HG02943 (cell line): ENCODE data around the gene ARG2.
"Not testable (repeated sequence)": the region's sequence is repeated elsewhere in the genome, so short reads cannot be mapped to it uniquely, and the experiment has no call there.

ENCODE experiments used
- ATAC-seq: cut with Tn5 transposase; IDR thresholded peaks from one replicate; pipeline ENCODE4 v1.9.1; 2021; ENCODE audit warnings: mild to moderate bottlenecking, low read depth, moderate library complexity; ENCODE audit not compliant: unreplicated experiment

The ARG2 gene

DNA sequence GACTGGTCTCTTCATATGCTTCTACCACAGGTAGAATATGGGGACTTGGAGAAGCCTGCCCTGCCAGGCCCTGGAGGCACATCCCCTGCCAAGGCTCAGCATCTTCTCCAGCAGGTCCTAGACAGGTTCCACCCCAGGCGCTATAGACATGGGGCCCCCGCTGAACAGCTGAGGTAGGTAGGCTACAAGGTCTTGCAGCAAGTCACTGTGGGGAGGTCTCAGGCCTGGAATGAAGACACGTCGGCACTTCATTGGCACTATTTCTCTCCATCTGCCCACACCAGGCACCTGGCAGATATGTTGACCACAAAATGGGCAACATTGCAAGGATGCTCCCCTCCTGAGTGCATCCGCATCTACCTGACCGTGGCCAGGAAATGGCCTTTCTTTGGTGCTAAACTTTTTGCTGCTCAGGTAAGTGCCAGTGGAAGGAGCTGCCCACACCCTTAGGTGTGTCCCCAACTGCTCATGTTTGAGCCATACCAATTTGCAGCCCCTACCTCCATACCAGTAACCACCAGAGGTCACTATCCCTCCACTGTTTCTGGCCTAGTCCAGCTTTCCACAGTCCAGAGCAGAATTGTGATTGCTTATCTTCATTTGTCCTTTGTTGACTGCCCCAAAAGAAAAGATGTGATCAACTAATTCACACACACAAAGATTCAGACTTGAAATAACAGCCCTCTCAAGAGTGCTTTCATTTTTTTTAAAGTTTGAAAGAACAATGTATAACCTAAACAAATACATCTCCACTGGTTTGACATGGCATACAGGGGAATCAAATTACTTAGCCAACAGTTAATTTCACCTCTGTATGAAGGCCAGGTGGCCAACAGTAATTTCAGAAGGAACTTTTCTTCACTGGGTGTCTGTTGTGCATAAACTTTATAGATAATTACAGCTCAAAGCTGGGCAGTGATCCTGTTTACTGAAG is 35.7 kb upstream of the ARG2 start:
- no peak for ATAC-seq

DNA sequence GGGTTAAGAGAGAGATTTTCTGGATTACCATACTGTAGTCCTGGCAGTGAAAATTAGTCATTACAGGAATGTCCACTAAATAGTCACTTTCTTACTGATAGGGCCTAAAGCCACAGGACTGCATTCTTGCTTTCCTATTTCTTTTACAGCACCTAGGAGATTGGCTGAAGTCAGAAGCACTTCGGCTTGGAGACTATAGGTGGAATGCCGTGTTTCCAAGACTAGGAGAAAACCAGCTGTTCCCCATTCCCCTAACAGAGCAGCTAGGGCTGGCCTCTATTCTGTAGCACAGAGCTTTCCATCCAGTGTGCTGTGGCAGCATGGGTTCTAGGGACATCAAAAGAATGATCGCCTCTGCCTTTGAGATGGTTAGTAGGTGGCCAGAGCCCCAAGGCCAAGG is 34.7 kb upstream of the ARG2 start:
- ATAC-seq = no peak

DNA sequence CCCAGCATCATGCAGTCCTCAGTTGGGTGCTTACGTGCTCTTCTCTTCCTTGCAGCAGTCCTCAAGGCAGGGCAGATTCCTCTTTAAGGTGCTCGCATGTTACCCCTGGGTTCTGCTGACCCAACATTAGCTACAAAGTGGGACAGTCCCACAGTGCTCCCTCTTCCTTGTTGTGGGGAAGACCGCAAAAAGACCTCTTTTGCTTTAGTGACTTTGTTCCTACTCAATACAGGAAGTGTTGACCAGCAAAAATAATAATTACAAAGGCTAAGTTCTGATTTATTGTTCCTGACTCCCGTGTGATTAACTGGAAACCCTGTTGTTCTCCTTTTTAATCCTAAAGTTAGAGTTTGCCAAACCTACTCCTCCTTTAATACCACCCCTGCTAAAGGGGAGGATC is 33.4 kb upstream of the ARG2 start:
- ATAC-seq = no peak

DNA sequence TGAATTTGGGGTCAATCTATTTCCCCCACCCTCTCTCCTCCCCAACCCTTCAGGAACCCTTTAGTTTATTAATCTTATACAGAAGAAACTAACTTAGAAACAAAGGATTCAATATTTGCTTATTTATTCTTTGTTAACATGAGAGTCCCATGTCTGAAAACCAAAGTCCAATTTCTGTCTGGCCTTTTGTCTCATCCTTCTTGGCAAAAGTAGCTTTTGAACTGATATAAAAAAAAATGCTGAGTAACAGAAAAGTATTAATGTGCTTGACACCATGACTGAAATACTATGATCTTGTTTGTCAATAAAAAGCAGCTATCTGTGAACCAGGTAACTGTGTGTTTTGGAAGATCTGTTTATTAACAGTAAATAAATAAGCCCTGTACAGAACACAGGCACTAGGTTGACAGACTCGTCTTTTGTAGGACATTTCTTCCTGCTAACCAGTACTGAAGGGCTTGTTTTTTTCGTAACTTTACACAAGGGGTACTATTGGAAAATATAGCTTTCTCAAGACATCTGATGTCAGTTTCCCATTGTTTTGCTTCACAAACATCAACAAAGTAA is 30.4 kb upstream of the ARG2 start:
- no peak for ATAC-seq

DNA sequence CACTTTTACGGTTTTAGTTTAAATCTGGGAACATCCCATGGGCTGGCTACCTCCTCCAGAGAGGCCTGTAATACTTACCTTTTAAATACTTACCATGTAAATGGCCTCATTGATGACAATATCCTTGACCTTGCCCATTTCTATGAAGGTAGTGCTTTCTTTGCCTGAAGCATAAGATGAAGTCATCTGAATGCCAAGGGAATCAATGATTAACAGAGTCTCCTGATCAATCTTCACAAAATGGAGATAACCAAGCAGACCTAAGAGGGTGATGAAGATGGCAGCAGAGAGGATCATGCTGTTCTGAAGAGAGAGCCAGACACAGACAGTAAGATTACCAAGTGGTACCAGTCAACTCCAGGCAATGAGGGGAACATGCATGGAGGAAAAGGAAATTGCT is 26.1 kb upstream of the ARG2 start:
- ATAC-seq = not testable (repeated sequence)

DNA sequence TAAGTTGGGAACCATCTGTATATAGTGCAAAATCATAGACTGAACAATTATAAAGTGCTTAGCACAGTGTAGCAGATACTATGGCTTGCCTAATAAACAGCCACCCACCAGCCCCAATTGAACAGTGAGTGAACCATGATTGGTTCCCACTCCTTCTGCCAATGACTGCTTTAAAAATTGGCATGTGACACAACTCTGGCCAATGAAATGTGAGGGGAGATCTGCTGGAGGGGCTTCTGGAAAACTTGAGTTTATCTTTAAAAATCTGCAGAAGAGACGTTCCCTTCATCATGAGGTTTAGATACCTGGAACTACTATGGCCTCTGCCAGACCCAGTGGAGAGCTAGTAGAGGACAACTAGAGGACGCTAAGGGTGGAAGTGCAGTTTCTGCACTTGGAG is 24.3 kb upstream of the ARG2 start:
- no peak for ATAC-seq

DNA sequence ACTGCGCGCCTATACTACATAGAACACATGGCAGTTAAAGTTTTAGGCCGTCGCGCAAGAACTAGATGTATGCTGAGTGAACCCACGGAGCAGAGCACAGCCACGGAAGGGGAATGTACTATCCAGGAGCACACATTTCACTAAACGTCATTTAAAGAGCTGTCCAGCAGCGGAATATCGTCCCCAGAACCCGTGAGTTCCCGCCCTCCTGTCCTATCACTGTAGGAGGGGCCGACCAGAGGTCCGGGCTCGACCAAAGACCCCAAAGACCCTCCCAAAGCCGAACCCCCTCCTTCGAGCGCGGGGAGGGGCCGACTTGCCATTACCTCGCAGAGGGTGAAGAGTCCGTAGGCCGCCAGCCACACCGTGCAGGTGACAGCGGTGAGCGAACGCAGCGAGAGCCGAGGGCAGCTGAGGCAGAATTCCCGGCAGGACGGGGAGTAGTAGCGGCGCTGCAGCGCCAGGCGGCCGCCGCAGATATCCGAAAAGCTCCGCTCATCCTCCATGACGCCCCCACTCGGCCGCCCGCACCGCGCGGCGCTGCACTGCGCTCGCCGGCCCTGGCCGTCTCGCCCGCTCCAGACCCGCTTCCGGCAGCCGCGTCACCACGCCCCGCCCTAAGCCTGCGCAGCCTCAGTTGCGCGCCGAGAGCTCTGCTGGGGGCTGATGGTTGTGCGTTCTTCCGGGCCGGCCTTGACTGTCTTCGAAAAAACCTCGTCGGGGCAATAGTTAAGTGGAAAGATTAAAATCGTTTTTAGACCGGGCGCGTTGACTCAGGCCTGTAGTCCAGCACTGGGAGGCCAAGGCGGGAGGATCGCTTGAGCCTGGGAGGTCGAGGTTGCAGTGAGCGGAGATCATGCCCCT is 19.8 kb upstream of the ARG2 start, which contains the start of gene PIGH:
PIGH (minus strand) TSS at position 571 of the 864 bp plus-strand sequence; CDS start at position 506, 65 bp downstream.
- peak; percentile 93 for ATAC-seq

DNA sequence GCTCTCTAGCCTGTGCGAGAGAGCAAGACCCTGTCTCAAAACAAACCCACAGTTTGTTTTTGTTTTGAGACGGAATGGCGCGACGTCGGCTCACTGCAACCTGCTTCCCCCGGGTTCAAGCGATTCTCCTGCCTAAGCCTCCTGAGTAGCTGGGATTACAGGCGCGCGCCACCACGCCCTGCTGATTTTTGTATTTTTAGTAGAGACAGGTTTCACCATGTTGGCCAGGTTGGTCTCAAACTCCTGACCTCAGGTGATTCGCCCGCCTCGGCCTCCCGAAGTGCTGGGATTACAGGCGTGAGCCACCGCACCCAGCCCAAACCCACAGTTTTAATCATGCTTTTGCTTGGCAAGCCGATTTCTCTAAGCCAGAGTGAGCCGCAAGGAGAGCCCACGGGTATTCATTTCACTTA is 19.2 kb upstream of the ARG2 start:
- not testable (repeated sequence) for ATAC-seq

DNA sequence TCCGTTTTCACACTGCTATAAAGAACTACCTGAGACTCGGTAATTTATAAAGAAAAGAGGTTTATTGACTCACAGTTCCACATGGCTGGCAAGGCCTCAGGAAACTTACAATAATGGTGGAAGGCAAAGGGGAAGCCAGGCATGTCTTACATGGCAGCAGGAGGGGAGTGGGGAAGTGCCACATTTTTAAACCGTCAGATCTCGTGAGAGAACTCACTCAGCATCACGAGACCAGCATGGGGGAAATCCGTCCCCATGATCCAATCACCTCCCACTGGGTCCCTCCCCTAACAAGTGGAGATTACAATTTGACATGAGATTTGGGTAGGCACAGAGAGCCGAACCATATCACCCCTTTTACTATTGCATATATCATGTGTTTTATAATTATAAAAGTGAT is 17.6 kb upstream of the ARG2 start:
- no peak for ATAC-seq

DNA sequence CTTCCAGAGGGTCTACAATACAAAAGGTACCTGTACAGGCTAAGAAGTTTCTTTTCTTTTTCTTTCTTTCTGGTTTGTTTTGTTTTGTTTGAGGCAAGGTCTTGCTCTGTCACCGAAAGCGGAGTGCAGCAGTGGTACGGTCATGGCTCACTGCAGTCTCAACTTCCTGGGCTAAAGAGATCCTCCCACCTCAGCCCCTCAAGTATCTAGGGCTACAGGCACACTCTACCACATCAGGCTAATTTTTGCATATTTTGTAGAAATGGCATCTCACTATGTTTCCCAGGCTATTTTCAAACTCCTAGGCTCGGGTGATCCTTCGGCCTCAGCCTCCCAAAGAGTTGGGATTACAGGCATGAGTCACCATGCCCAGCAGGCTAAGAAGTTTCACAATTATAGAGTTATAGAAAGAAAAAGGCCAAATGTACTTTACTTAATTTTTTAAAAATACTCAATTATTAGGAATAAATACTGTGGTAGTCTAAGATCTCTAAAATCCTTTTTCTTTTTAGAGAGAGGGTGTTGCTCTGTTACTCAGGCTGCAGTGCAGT is 16.6 kb upstream of the ARG2 start:
- ATAC-seq = peak; percentile 70

DNA sequence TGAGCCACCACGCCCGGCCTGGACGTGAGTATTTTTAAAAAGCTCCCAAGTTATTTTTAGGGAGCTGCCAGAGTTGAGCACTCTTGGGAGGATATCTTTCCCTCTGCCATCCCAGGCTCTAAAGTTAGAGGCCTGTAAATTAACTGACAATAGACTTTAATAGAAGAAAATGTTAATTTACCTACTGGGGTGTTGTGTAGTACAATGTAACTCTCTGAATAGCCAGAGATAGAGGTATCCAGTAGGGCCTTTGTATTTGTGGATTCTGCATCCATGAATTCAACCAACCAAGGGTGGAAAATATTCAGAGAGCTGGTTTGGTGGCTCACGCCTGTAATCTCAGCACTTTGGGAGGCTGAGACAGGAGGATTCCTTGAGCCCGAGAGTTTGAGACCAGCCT is 12.1 kb upstream of the ARG2 start:
- no peak for ATAC-seq

DNA sequence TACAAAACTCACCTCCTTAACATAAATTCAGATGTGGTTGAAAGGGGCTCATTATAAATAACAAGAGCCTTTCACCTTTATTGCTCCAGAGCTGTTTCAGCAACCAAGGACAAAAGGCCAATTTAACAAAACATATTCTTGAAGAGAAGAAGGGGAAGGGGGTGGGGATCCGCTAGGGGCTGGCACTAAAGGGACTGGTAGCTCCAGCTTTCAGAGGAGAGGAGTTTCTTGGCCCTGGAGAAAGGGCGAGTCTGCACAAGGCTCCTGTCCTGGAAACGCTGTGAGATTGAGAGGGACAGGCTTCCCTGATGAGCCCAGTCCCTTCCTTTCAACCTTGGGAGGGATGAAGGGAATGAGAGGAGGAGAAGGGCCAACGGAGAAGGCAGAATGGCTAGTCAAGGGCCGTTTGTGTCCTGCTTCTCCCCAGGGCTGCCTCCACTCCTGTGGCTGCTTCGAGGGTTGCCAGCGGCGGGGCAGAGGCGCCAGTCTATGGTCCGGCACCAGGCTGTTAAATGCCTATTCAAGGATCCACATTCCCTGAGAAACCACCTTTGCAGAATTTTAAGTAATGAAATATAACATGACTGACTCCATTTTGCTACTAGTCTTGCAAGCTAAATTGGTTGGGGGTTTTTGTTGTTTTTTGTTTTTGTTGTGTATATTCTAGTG is 9.9 kb upstream of the ARG2 start:
- no peak for ATAC-seq

DNA sequence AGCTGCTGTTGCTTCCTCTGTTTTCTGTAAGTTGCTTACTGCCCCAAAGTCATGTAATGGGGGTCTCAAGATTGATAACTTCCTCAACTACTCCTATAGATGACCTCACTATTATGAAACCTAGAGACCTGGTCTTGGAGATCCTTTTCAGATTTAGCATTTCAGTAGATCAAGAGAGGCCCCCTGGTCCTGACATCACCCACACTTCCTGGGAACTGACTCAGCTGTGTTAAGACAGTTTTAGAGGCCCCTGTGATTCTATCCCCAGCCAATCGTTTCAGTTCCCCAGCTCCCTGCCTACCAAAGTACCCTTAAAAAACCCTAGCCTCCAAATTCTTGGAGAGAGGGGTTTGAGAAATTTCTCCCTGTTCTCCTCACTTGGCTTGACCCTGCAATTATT is 9.2 kb upstream of the ARG2 start:
- ATAC-seq = no peak

DNA sequence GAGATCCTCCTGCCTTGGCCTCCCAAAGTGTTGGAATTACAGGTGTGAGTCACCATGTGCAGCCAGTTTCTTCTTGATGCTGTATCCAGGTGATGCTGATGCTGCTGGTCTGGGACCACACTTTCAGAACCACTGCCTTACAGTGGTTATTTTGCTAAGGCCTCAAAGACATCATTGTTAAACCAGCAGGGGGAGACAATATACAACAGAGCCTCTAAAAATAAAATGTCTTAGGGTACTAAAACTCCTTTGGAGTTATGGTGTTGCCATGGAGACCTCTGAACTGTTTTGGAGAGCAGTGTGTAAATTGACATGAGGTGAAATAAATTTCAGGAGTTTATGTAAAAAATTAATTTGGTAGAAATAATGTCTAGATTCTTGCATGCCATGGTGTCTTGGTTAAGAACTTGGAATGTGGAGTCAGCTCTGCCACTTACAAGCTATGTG is 1.1 kb upstream of the ARG2 start:
- no peak for ATAC-seq

DNA sequence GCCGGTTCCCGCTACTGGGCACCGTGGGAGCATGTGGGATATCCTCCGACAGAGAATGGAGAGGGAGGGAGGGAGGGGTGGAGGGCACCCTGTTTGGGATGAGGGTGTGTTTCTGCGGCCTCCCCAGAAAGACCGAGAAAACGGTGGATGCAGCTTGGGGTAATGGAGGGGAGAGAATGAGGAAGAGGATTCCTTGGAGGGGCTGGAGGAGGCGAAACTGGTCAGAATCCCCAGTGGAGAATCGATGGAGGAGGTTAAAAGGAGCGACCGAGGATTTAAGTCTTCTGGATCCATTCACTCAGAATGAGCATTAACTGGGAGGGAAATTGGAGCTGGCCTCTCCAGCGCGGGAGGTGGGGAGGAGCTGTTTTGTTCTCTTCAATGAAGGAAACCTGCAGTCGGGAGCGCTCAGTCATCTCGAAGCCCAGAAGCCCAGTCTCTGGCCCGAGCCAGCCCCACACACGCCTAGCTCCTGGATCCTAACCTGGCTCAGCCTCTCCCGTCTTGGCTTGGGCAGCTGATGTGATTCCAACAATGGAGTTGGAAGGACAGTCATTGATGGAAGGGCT is 581 bp downstream of the ARG2 start:
- no peak for ATAC-seq

DNA sequence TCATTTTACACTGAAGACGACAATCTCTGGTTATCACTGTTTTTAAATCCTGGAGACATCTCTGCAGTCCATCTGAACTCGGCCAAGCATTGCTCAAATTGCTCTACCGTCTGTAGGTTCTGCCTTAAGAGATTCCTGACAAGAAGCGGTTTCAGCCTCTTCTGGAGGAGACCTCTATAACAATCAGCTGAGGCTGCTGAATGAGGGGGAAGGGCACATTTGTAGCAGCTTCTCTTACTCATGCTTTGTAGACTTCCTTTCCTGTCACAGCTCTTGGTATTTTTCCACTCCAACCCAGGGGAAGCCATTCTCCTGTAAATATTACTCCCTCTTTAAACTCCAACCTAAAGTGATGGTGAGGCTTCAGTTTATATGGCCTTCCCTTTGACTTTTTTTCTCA is 3.0 kb downstream of the ARG2 start:
- ATAC-seq = no peak

DNA sequence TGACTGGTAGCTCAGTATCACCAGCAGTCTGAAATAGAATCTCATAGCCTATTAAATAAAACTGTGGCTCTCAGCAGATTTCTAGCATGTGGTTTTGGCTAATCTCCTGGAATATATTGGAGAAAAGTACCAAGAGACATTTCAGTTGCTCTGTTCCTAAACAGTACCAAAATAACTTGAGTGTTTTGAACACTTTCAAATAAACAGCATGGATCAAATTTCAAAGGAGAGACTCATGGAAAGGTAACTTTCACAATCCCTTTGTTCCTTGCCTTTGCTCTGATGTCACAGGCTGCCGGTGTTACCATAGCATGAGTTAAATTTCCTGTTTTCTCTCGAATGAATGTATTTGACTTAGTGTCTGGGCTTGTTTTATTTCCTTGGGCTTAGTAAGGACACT is 3.4 kb downstream of the ARG2 start:
- no peak for ATAC-seq

DNA sequence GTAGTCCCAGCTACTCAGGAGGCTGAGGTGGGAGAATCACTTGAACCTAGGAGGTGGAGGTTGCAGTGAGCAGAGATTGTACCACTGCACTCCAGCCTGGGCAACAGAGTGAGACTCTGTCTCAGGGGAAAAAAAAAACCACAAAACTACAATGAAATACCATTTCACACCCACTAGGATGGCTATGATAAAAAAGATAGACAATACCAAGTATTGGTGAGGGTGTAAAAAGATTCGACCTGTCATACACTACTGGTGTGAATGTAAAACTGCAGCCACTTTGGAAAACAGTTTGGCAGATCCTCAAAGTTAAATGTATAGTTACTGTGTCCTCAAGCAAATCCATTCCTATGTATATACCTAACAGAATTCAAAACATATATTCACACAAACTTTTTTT is 6.4 kb downstream of the ARG2 start:
- ATAC-seq = not testable (repeated sequence)

DNA sequence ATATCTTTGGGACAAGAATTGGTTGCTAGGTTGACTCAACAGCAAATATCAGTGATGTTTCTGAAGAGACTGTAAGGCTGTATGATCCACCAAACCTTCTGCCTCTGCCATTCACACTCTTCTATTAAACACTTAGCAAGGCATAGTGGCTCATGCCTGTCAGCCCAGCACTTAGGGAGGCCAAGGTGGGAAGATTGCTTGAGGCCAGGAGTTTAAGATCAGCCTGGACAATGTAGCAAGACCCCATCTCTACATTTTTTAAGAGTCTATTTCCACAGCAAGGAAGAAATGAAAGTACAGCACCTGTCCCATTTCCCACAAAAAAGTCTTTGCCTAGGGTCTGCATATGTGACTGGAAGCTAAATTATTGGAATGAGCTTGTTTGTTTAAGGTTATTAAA is 7.8 kb downstream of the ARG2 start:
- ATAC-seq = no peak

DNA sequence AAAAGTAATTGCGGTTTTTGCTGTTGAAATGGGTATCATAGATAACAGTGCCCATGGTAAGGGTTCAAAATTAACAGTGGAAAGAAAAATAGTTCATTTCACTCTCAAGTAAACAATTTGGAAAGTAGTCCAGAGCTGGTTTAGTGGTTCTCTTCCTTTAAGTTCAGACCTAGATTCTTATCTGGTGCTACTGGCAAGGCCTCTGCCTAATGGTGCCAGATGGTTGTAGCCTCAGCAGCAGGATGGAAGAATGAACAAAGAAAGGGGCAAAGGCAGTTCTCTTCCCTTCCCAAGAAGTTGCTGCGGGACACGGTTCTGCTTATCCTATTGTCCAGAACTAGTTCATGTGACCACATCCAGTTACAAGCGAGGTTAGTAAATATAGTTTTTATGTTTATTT is 10.5 kb downstream of the ARG2 start:
- no peak for ATAC-seq
